Stimulated activated effector memory CD8-positive, alpha-beta T cell treated with anti-CD3 and anti-CD28 coated beads, Interleukin-12 subunit alpha, Interleukin-12 subunit beta, amount 100 ng/mL, for 72 hours (primary cell): Measurements from ENCODE around the gene TMF1.

ENCODE experiments used
- ATAC-seq: fragments of 150-1000 bp; cut with Tn5 transposase; 2 replicates; pipeline ENCODE4 v1.10.0; 2021
- DNase-seq, 2 donors: peaks; one replicate each; pipeline ENCODE4 v3.0.0; 2021 to 2022; ENCODE audit warnings: low spot score in 2 of 2
- H3K27ac Mint-ChIP-seq: one replicate; pipeline ENCODE4 v1.8.0; 2022; ENCODE audit warnings: mild to moderate bottlenecking, mixed read lengths
- H3K36me3 Mint-ChIP-seq: one replicate; pipeline ENCODE4 v1.8.0; 2022; ENCODE audit warnings: mild to moderate bottlenecking, mixed read lengths
- H3K4me1 Mint-ChIP-seq: one replicate; pipeline ENCODE4 v1.8.0; 2022; ENCODE audit warnings: mixed read lengths
- H3K4me3 Mint-ChIP-seq: one replicate; pipeline ENCODE4 v1.8.0; 2022; ENCODE audit warnings: mild to moderate bottlenecking, mixed read lengths
- H3K9me3 Mint-ChIP-seq: one replicate; pipeline ENCODE4 v1.8.0; 2022; ENCODE audit warnings: mixed read lengths

The TMF1 gene

DNA sequence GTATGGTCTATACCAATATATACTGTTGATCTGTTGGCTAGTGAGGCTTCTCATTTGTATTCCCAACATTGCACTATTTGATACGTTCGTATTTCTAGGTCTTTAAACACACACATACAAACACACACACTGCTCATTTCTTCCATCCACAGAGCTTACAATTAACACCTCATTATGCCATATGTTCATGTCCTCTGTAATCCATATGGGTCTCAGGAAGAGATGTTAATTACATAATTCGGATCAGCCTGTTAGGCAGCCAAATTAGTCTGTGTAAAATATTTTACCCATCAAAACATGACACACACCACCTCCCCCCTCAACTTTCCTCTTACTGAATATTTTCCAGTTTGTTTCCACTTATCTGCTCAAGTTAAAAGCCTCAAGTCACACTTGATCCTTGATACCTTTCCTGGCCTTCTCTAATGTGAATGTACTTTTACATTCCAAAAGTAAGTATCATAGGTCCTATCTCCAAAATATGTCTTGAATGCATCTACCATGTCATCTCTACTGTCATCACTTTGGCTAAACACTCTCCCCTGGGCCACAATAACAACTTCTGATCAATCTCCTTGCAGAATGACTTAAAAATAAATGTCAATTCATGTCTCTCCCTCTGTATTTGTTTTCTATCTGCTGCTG is 66.9 kb downstream of the TMF1 start:
- peak in 1 of 2 donors; percentile 1 for DNase-seq
- Mint-ChIP-seq H3K9me3 (no peaks in the 10 kb centered on the region), H3K4me1 (peaks cover 7% of the 10 kb centered on the region), H3K27ac (no peak overlapping the region), H3K4me3 (no peak overlapping the region), H3K36me3 (peaks cover 74% of the 10 kb centered on the region)
- ATAC-seq, result no peak

DNA sequence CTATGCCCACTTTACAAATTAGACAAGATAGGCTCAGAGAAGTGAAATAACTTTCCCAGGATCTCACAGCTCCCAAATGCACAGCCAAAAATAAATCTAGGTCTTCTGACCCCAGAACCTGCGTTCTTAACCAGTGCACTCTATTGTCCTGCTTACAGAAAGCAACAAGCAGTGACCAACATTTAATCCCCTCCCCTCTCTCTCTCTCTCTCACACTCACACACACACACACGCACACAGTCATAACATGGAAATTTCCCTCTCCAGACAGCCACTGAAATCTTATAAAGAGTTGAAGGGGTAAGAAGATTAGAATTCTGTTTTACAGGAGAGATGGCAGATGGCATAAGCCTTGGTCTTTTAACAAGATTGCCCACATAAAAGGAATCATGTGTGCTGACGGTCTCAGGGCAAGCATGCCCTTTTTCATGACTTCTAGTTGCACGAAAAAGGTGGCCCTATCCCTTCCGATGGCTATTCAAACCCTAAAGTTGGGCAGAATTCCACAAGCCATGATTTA is 68.1 kb downstream of the TMF1 start:
- Mint-ChIP-seq H3K4me3 (no peak overlapping the region), H3K4me1 (peaks cover 7% of the 10 kb centered on the region), H3K36me3 (peaks cover 83% of the 10 kb centered on the region)

DNA sequence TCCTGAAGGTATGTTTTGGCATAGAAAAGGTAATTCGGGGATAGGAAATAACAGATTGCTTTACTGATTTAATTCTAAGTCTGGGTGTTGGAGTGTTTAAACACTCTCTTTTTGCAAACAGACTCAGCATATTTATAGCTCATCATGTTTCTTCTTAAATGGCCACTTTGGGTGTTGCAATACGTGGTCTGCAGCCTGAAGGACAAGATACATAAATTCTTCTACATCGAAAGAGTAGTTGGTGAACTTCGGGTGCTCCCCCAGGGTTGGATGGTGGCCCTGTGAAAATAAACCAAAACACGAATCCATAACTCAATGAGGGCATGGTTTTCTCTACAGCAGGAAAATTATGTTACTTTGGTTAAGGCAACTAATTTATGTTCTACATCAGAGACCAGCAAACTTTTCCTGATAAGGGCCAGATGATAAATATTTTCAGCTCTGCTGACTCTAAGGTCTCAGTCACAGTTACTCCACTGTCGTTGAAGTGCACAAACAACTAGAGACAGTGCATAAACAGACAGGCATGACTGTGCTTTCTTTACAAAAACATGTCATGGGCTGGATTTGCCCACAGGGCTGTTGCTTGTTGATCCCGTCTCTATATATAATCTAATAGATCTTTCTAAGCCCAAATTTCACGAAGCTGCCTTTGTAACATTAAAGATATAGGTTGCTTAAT is 74.5 kb downstream of the TMF1 start:
- Mint-ChIP-seq H3K4me1 (no peaks in the 10 kb centered on the region), H3K27ac (no peak overlapping the region), H3K36me3 (peaks cover 63% of the 10 kb centered on the region), H3K9me3 (no peaks in the 10 kb centered on the region), H3K4me3 (no peak overlapping the region)
- DNase-seq (no peak), ATAC-seq (no peak)

More for the DNA sequence above, 68.1 kb downstream of the TMF1 start:
- H3K27ac Mint-ChIP-seq, result peak overlapping the region; percentile 5
- ATAC-seq (no peak), DNase-seq (peak in 1 of 2 donors; percentile 18)
- H3K9me3 Mint-ChIP-seq, result no peaks in the 10 kb centered on the region

DNA sequence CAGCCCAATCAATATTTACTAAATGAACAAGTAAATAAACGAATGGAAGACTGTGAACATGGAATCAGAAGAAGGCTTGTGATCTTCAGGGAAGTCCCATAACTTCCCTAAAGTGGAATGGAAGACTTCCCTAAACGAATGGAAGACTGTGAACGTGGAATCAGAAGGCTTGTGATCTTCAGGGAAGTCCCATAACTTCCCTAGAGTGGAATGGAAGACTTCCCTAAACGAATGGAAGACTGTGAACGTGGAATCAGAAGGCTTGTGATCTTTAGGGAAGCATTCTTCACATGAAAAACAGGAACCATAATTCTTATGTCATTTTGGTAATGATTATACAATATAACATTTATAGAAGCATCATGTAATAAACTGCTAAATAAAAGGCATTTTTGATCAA is 77.4 kb downstream of the TMF1 start:
- Mint-ChIP-seq H3K36me3 (peaks cover 36% of the 10 kb centered on the region), H3K9me3 (no peaks in the 10 kb centered on the region), H3K4me3 (no peak overlapping the region), H3K4me1 (no peaks in the 10 kb centered on the region), H3K27ac (no peak overlapping the region)
- DNase-seq (no peak), ATAC-seq (no peak)

DNA sequence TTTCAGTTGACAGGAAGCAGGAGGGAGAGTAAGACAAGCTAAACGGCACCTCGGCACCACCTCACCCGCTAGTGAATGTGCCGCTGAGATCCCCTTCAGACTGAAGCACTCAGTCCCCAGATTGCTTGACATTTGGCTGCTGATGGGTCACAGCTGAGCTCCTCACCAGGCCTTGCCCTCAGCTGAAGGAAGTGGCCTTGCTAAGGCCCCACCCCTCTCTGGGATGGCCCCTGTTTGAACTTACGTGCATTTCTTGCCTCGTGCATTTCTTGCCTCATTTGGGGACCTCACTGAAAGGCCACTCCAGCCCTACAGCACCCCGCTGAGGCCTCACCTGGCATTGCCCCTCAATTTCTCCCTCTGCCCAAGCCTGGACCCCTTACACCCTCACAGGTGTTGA is 78.5 kb downstream of the TMF1 start:
- H3K36me3 Mint-ChIP-seq, result peaks cover 27% of the 10 kb centered on the region
- DNase-seq (no peak), ATAC-seq (no peak)
- H3K27ac Mint-ChIP-seq, result no peak overlapping the region
- no peak overlapping the region for H3K4me3 Mint-ChIP-seq
- no peaks in the 10 kb centered on the region for H3K4me1 Mint-ChIP-seq
- no peaks in the 10 kb centered on the region for H3K9me3 Mint-ChIP-seq

DNA sequence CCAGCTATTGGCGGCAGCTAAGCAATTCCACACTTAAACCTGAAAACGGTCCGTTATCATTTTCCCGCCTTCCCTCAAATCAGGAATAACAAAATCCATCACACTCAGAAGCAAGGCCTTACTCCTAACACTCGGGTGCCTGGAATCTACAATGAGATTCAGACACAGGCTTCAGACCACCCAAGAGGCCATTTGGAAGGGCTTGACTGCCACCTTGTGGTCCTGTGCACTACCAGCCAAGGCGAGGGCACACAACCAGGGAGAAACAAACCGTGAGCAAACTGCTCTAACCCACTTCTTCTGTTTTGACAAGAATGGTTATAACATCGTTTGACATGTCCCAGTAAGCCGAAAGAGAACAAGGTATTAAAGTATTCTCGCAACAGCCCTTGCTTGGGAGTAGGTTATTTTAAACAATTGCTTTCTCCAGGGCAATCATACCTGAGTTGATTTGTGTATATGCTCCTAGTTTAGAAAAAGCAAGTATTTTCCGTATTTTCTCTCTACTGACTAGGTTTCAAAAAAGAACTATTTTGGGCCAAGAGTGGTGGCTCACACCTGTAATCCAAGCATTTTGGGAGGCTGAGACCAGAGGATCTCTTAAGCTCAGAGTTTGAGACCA is 79.7 kb downstream of the TMF1 start:
- ATAC-seq, result peak; percentile 83
- Mint-ChIP-seq H3K9me3 (no peaks in the 10 kb centered on the region), H3K36me3 (peaks cover 16% of the 10 kb centered on the region), H3K4me1 (no peaks in the 10 kb centered on the region), H3K4me3 (no peak overlapping the region), H3K27ac (no peak overlapping the region)
- DNase-seq, result peak in 1 of 2 donors; percentile 73
